ENCODE measurements around the gene GCG.

DNA sequence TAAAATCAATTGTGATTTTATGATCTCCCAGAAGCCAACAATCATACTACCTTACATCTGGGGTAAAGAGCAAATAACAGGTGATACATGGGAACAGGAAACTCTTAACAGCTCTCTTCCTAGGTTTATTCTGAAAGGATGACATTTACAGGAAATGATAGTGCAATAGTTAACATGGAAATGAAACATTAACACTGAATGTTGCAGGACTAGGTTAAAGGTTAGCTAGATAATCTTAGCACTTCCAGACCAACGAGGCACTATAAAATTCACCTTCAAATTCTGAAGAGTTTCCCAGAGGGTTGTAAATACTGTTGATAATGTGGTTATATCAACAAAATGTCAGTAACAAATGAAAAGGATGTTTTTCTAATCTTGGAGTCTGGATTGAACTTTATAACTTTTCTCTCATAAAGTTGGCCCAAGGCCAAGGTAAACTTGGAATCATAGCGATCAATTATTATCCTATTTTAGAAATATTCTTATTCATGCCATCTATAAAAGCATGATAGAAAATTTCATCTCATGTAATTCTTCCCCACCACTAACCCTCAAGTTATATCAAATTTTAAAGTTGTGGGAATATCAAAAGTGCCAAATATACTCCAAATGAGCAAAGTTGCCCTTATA, 32.9 kb upstream of the GCG start:
- TF ChIP-seq CTCF (IDR thresholded peaks at IDR 0.05), result no peak
- no peak for TF ChIP-seq POLR2A (IDR thresholded peaks at IDR 0.05)
- TF ChIP-seq POLR2AphosphoS5 (IDR thresholded peaks at IDR 0.05), result no peak
- no peak for TF ChIP-seq EP300 (IDR thresholded peaks at IDR 0.05)

Data from gastroesophageal sphincter (tissue), 3 donors.